ENCODE data around the gene LECT2. TPM values are rescaled to one million over a fixed set of nuclear protein-coding genes. Genes with fewer than 3 reads are reported as not detected.

The LECT2 gene
- polyA plus RNA-seq, 1 donor (not counting 4 experiments of a cell fraction or from before 2014, with no cell fraction given): not detected

GRCh38 chr5:135915466-135916001 is 39.2 kb downstream of the LECT2 start:
- no peaks in the 10 kb centered on the region for H3K79me2 ChIP-seq (ENCODE audit: control insufficient read depth, insufficient read depth, low read length)
- H2AFZ ChIP-seq (ENCODE audit: control insufficient read depth, low read length): no peak overlapping the region
- dilution Hi-C loops (cut with MboI; ENCODE audit: extremely low pct_ligation_motif_present, low sequenced_read_pairs): no loop called here
- no peaks in the 10 kb centered on the region for H4K20me1 ChIP-seq (ENCODE audit: control insufficient read depth, extremely low read depth, insufficient read depth, low read length)
- no peaks in the 10 kb centered on the region for H3K4me1 ChIP-seq (ENCODE audit: control insufficient read depth, extremely low read depth, insufficient read depth, low read length)
- no peaks in the 10 kb centered on the region for H3K36me3 ChIP-seq (ENCODE audit: control insufficient read depth in 2 of 2, extremely low read depth in 1 of 2, insufficient read depth in 2 of 2, low read length in 2 of 2)
- TF ChIP-seq CTCF (optimal IDR thresholded peaks at IDR 0.05 in 1 of 3, IDR thresholded peaks at IDR 0.05 in 1 of 3, conservative IDR thresholded peaks at IDR 0.05 in 1 of 3; ENCODE audit: extremely low read depth in 1 of 3, insufficient read depth in 2 of 3, low read length in 3 of 3): no peak
- no peak for TF ChIP-seq EZH2 (IDR thresholded peaks at IDR 0.05; ENCODE audit: low read length)
- DNase-seq (ENCODE audit: low read depth, low spot score) (no peak), FAIRE-seq (no peak)
- no peaks in the 10 kb centered on the region for H3K9me1 ChIP-seq (ENCODE audit: control insufficient read depth, extremely low read depth, insufficient read depth, low read length)
- no peak overlapping the region for H3K9ac ChIP-seq (ENCODE audit: control insufficient read depth, extremely low read depth, insufficient read depth, low read length)
- no peak overlapping the region for H3K4me3 ChIP-seq (ENCODE audit: control insufficient read depth in 2 of 3, extremely low read depth in 1 of 3, insufficient read depth in 2 of 3, low read depth in 1 of 3, low read length in 3 of 3)
- no peaks in the 10 kb centered on the region for H3K9me3 ChIP-seq (ENCODE audit: control insufficient read depth, low read depth, low read length)
- H3K27ac ChIP-seq (ENCODE audit: control insufficient read depth, insufficient read depth, low read length): no peak overlapping the region
- peaks cover 38% of the 10 kb centered on the region for H3K27me3 ChIP-seq (ENCODE audit: control insufficient read depth, extremely low read depth, insufficient read depth, low read length)
- H3K4me2 ChIP-seq (ENCODE audit: control insufficient read depth, extremely low read depth, insufficient read depth, low read depth, low read length): no peak overlapping the region

- no peak overlapping the region for H2AFZ ChIP-seq (ENCODE audit: control insufficient read depth, low read length)
- dilution Hi-C loops (cut with MboI; ENCODE audit: extremely low pct_ligation_motif_present, low sequenced_read_pairs): no loop called here
- H3K4me1 ChIP-seq (ENCODE audit: control insufficient read depth, extremely low read depth, insufficient read depth, low read length): no peaks in the 10 kb centered on the region
- H3K36me3 ChIP-seq (ENCODE audit: control insufficient read depth in 2 of 2, extremely low read depth in 1 of 2, insufficient read depth in 2 of 2, low read length in 2 of 2): no peaks in the 10 kb centered on the region
- DNase-seq (ENCODE audit: low read depth, low spot score) (no peak), FAIRE-seq (no peak)
- H3K4me2 ChIP-seq (ENCODE audit: control insufficient read depth, extremely low read depth, insufficient read depth, low read depth, low read length): no peak overlapping the region
- H3K9me1 ChIP-seq (ENCODE audit: control insufficient read depth, extremely low read depth, insufficient read depth, low read length): no peaks in the 10 kb centered on the region
- TF ChIP-seq EZH2 (IDR thresholded peaks at IDR 0.05; ENCODE audit: low read length) (no peak), CTCF (optimal IDR thresholded peaks at IDR 0.05 in 1 of 3, IDR thresholded peaks at IDR 0.05 in 1 of 3, conservative IDR thresholded peaks at IDR 0.05 in 1 of 3; ENCODE audit: extremely low read depth in 1 of 3, insufficient read depth in 2 of 3, low read length in 3 of 3) (no peak)
- H3K27me3 ChIP-seq (ENCODE audit: control insufficient read depth, extremely low read depth, insufficient read depth, low read length): peaks cover 51% of the 10 kb centered on the region
- H4K20me1 ChIP-seq (ENCODE audit: control insufficient read depth, extremely low read depth, insufficient read depth, low read length): no peaks in the 10 kb centered on the region
- H3K27ac ChIP-seq (ENCODE audit: control insufficient read depth, insufficient read depth, low read length): no peak overlapping the region
- no peaks in the 10 kb centered on the region for H3K79me2 ChIP-seq (ENCODE audit: control insufficient read depth, insufficient read depth, low read length)
- no peak overlapping the region for H3K9ac ChIP-seq (ENCODE audit: control insufficient read depth, extremely low read depth, insufficient read depth, low read length)
- no peaks in the 10 kb centered on the region for H3K9me3 ChIP-seq (ENCODE audit: control insufficient read depth, low read depth, low read length)
- H3K4me3 ChIP-seq (ENCODE audit: control insufficient read depth in 2 of 3, extremely low read depth in 1 of 3, insufficient read depth in 2 of 3, low read depth in 1 of 3, low read length in 3 of 3): no peak overlapping the region
Measured at GRCh38 chr5:135913713-135914626, 40.8 kb downstream of the LECT2 start.
